Measurements from ENCODE around the gene NTHL1.
"Not testable (repeated sequence)": the region's sequence is repeated elsewhere in the genome, so short reads cannot be mapped to it uniquely, and the experiment has no call there.

Gene NTHL1

DNA sequence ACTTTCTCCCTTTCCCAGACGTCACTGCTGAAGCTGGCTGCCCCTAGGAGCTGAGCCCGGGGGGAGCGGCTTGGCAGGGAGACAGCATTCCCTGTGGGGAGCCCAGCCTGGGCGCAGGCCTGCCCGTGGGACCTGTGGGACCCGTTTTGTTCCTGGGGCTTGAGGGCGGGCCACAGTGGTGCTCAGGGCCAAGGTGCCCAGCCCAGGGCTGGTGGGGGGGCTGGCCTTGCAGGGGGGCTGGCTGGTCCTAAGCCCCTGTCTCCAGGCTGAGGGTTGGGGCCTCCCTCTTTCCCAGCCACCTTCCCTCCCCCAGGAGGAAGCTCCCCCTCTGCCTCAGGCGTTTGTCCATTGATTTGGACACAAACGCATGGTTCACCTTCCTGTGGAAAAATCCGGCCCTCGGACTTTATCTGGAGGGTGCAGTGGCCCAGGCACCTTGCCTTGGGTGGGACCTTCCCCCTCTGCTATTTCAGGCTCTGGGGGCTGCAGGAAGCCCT is 16.5 kb downstream of the NTHL1 start:
- DNase-seq (ENCODE audit: low spot score) (no peak), FAIRE-seq (no peak)

DNA sequence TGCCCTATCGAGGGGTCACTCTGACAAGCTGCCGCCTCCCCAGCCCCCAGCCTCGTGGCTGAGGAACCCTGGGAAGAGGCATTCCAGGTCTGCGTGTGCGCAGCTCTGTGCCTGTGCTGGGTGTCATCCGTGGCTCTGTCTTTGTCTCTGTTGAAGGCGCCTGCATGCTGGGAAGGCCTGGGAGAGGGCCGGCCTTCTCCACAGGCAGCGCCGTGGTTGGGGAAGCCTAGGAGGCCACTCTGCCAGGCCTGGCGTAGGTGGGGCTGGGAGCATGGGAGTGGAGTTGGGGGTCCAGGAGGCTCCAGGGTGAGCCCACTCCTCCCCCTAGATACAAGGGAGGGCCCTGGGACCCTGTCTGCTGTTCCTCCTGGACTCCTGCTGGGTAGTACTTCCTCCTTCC is 17.6 kb downstream of the NTHL1 start:
- no peak for FAIRE-seq
- no peak for DNase-seq (ENCODE audit: low spot score)

DNA sequence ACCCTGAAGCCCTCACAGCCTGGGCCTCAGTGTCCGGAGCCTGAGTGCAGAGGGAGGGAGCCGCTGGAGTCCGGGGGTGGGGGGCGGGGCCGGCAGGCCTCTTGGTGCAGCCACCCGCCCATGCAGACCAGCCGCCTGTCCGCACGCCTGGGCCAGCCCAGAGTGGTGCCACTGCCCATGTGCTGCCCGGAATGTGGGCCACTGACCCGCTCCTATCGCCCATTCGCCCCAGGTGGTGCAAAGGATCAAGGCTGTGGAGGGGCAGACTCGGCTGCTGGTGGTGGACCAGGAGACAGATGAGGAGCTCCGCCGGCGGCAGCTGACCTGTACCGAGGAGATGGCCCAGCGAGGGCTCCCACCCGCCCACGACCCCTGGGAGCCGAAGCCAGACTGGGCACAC is 18.3 kb downstream of the NTHL1 start:
- FAIRE-seq (no peak), DNase-seq (ENCODE audit: low spot score) (no peak)

DNA sequence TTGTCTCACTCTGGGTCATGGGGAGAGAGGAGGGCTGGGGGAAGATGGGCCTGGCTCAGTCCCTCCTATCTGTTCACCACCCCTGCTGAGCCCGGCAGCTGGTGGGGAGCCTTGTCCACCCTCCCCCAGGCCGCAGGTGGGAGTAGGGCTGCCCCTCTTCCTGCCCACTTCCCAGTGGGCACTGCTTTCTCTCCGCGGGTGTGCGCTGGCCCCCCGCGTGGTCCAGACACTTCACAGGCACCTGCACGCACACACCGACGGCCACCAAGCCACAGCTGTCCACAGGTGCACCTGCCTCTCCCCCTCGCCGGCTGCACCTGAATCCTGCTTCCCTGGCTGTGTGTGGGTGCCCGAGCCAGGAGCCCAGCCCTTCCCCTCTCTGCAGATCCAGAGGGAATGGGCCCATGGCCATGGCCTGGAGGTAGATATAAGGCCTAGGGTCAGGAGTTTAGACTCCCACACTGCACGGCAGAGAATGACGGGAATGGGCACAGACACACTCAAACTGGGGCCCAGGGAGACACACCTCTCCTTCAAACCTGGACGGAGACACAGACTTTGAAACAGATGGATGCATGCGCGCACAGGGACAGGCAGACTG is 18.9 kb downstream of the NTHL1 start:
- DNase-seq (ENCODE audit: low spot score) = no peak
- FAIRE-seq = no peak

DNA sequence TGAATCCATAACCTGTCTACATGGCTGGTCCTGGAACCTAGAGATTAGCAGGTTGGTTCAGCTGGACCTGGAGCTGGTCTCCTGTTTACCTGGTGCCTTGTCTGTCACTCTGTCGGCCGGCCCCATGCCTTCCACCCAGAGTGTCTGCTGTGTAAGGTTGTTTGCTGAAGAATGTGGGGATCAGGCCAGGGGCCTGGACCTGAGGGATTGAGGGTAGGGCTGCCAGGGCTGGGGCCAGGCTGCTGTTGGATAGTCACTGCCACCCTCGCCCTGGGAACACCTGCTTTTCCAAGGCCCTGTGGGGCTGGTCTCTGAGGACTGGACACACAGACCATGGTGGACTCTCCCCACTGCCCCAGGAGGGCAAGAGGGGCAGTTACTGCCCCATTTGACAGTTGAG is 19.5 kb downstream of the NTHL1 start:
- no peak for DNase-seq (ENCODE audit: low spot score)
- no peak for FAIRE-seq

DNA sequence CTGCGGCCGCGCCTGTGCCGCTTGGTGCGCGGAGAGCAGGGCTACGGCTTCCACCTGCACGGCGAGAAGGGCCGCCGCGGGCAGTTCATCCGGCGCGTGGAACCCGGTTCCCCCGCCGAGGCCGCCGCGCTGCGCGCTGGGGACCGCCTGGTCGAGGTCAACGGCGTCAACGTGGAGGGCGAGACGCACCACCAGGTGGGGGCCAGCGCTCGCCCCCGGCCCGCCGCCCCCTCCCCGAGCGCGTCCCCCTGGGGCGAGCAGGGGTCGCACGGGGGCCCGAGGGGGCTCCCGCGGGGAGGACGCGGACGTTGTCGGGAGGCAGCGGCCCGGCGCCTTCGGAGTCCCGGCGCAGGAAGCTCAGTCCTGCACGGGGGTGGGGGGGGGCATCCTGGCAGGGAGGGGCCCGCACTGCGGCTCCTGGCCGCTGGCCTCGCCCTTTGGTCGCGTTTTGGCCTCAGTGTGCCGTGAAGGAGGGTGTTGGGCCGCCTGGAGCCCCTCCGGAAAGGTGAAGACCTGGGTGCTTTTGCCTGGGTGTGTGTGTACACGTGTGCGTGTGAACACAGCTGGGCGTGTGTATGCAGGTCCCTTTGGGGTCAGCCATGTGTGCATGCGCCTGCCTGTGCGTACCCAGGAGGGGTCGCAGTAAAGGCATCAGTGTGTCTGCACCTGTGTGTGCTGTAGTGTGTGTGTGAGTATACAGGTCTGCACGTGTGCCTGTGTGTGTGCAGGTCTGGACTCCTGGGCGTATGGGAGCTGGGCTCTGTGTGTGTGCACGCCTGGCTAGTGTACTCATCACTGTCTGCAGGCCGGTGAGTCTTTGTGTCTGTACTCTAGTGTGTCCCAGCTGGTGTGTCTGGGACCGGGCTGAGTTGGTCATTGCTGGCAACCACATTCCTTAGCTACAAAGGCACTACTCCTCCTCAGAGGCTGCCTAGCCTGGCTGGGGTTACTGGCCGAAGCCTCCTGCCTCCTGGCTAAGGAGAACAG is 20.3 kb downstream of the NTHL1 start:
- DNase-seq (ENCODE audit: low spot score) = peak; percentile 49
- no peak for FAIRE-seq

DNA sequence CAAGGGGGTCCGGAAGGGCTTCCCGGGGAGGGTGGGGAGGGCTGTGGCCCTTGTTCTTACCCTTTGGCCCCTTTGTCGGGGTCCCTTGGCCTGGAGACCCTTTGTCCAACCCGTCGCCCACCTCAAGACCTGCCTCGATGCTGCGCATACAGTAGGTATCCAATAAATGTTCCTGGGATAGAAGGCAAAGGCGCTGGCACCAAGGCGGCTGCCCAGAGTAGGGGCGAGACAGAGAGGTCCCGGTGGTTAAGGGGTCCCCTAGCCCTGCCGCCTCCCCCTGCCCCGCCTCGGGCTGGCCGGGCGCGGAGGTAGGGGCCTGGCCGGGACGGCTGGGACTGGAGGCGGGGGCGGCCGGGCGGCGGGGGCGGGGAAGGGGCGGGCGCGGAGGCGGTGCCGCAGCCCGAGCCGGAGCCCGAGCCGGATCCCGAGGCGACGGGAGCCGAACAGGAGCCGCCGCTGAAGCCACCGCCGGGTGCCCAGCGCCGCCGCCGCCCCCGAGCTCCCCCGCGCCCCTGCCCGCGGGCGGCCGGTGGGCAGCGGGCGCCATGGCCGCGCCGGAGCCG is 21.1 kb downstream of the NTHL1 start, which contains the start of gene NHERF2:
Gene NHERF2 (plus strand): TSS at position 442 of the 563 bp plus-strand sequence. CDS start 104 bp downstream, at position 546.
- FAIRE-seq = no peak
- peak; percentile 81 for DNase-seq (ENCODE audit: low spot score)

DNA sequence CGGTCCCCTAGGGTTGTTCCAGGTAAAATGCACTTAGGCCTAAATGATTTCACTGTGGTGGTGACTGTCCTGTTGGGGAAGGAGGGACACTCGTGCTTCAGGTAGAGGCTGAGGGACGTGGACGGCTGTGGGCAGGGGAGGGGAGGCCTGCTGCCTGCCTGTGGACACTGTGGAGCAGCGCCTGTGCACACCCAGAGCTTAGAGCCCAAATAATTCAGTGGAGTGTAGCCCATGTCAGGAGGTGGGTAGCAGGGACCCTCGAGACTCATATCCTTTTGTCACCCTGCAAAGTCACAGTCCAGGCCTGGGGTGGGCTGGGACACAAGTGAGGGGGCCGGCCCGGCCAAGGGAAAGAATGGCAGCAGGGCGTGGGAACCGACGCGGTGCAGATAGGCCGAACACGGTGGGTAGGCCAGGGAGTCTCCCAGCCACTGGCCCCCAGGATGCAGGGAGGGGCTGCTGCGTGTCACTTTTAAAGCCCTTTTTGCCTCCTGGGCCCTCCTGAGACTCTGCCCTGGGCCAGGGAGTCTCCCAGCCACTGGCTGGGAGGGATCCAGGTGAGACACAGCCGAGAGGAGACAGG is 21.7 kb downstream of the NTHL1 start:
- FAIRE-seq (no peak), DNase-seq (ENCODE audit: low spot score) (no peak)

DNA sequence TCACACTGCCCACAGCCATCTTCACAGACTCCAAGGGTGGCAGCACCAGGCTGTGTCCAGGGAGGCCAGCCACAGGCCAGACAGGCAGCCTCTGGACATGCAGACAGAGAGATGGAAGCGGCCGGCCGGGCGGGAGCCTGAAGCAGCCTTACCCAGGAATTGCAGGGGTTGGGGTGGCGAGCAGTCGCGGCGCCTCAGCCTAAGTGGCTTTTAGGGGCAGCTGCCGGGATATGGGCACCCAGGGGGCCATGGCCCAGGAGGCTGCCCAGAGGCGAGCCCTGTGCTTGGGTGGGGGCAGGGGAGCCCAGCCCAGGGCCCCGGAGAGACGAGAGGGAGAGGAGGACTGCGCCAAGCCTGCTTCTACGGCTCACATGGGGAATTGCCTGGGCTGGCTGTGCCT is 22.4 kb downstream of the NTHL1 start:
- FAIRE-seq = no peak

DNA sequence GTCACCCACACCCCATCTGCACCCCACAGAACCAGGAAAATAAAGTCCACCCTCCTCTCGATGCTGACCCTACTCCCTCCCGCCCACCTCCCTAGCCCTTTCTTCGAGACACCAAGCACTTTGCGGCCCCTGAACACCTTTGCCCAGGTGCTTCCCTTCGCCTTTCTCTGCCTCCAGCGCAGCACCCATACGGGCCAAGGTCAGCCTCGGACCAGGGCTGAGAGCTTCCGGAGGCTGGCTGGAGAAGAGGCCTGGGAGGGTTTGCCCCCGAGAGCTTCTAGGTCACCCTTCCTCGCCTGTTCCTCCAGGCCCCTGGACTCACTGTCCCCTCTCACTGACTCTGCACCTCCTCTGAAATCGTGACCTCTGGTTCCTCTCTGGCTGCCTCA is 23.6 kb downstream of the NTHL1 start:
- FAIRE-seq = no peak
- no peak for DNase-seq (ENCODE audit: low spot score)

More for the DNA sequence above, 22.4 kb downstream of the NTHL1 start:
- DNase-seq (ENCODE audit: low spot score) = no peak

DNA sequence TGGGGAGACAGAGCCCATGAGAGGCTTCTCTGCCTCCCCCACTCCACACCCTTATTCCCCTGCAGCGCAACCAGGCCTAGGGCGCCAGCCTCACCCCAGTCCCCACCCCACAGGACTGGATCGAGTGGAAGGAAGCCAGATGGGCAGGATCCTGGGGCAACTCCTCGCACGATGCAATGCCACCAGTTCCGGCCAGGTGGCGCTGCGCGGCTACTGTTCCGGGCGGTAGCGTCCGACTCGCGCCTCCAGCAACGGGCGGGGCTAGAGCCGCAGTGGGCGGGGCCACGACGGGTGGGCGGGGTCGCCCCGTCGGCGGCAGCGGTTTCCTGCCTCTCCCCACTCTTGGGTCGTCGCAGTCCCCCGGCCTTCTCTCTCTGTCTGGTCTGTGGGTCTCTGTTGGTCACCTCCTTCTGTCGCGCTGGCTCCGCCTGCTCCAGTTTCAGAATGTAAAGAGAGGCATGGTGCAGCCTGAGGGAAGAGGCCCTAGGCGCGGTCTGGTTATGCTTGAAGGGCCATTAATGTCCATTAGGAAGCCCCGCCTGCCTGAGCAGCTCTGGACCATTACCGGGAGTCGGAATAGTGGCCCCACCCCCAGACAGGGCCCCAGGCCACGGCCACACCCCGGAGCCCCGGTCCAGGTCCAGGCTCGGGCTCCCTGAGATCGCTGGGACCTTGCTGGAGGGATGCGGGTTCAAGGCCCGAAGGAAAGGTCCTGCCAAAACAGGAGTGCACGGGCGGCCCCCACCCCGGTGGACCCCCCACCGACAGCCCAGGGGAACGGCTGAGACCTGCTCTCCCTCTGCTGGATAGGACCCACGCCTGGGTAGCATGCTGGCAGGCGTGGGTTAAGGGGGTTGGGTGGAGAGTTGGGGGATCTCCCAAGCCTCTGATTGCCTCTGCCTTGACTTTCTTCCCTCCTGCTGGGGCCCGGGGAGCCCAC is 24.3 kb downstream of the NTHL1 start:
- DNase-seq (ENCODE audit: low spot score) (peak; percentile 97), FAIRE-seq (peak; percentile 44)

DNA sequence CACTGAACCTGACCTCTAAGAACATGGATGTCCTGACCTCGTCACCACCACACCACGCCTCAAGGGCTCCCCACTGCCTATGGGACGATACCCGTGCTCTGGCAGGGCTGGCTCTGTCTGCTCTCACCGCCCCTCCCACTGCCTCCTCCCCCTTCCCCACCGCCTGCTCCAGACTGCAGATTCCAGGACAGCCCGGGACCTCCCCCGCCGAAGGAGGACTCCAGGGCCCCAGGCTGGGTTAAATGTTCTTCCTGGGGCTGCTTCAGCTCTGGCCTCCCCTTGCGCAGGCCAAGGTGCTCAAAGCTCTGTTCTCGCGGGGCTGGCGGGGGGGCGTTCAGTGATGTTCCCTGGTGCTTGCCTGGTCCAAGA is 24.9 kb downstream of the NTHL1 start:
- FAIRE-seq (peak; percentile 75), DNase-seq (ENCODE audit: low spot score) (peak; percentile 79)

DNA sequence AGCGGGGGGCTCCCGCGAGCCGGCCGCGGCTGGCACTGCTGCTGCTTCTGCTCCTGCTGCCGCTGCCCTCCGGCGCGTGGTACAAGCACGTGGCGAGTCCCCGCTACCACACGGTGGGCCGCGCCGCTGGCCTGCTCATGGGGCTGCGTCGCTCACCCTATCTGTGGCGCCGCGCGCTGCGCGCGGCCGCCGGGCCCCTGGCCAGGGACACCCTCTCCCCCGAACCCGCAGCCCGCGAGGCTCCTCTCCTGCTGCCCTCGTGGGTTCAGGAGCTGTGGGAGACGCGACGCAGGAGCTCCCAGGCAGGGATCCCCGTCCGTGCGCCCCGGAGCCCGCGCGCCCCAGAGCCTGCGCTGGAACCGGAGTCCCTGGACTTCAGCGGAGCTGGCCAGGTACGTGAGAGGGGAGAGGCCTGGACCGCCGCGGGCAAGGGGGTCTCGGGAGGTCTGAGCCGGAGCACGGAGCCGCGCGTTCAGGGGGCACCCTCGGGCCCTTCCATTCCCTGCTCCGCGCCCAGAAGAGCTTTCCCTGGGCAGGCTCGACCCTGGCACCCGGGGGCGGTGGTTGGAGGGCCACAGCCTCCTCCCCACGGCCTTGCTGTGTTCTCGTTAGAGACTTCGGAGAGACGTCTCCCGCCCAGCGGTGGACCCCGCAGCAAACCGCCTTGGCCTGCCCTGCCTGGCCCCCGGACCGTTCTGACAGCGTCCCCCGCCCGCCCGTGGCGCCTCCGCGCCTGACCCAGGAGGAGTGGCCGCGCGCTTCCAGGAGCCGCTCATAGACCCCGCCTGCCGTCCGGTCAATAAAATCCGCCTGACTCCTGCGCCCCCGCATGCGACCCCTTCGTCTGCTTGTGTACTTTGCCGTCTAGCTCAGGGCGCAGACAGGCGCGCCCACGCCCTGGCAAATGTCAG is 27.5 kb downstream of the NTHL1 start:
- DNase-seq (ENCODE audit: low spot score) (no peak), FAIRE-seq (no peak)

DNA sequence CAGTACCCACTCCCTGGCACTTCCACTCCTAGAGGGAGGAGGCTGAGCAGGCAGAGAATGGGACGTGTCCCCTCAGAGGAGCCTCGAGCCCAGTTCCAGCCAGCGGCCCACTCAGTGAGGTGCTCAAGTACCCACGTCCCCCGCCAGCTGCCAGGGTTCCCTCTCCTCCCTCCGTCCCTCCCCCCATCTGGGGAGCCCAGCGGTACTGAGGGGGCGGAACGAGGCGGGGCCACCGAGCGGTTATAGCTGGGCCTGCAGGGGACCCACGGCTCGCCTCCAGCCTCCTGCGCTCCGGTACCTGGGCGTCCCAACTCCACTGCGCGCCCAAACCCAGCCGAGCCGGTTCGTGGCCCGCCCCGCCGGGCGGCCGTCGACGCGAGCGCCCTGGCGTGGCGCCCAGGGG is 28.1 kb downstream of the NTHL1 start, which contains the start of gene NPW:
Gene NPW (plus strand): TSS at position 268 of the 403 bp plus-strand sequence.
- FAIRE-seq = no peak
- no peak for DNase-seq (ENCODE audit: low spot score)

DNA sequence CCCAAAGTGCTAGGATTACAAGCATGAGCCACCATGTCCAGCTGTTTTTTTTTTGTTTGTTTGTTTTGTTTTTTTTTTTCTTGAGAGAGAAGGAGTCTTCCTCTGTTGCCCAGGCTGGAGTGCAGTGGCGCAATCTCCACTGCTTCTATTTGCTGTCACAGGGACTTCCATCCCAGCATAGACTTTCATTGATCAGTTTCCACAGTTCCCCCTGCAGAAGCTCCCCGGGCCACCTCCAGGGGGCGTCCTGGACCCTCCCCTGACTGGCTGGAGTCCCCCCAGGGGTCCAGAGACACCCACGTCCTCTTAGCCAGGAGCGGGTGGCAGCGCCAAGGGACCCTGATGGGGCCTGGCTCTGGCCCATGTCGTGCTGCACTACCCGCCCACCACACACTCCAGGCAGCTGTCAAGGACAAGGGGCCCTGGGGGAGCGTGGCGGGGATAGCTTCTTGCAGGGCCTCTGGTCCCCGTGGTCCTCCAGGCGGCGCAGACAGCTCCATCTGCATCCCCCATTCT is 31.2 kb downstream of the NTHL1 start:
- DNase-seq (ENCODE audit: low spot score) = no peak
- FAIRE-seq = no peak

DNA sequence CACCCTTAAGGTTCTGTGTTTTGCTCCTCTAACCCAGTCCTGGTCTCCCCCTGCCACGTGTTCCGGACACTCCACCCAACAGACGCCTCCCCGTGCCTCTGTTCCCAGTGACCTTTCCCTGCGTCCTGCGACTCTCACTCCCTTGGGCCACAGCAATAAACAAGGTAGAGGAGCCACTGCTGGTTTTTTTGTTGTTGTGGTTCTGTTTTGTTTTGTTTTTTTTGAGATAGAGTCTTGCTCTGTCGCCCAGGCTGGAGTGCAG is 31.8 kb downstream of the NTHL1 start:
- no peak for FAIRE-seq
- DNase-seq (ENCODE audit: low spot score) = no peak

DNA sequence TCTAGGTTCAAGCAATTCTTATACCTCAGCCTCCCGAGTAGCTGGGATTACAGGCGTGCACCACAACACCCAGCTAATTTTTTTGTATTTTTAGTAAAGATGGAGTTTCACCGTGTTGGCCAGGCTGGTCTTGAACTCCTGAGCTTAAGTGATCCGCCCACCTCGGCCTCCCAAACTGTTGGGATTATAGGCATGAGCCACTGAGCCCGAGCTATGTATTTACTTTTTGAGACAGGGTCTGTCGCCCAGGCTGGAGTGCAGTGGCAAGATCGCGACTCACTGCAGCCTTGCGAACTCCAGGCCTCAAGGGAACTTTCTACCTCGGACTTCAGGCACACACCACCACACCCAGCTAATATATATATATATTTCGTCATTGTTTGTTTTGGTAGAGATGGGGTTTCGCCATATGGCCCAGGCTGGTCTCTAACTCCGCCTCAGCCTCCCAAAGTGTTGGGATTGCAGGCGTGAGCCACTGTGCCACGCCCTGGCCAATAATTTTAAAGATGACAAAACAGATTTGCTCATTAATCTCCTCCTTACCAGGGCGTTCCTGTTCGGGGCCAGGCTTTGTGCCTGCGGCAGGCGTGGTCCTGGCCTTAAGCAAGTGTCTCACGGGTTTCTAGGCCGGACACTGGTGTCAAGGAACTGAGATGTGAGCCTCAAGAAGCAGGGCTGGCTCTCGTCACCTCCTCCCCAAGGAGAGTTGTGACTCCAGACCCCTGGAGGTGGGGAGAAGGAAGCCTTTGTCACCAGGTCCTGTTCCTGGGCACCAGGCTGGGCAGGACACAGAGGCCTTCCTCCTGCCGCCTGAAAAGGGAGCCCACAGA is 32.3 kb downstream of the NTHL1 start:
- no peak for DNase-seq (ENCODE audit: low spot score)
- FAIRE-seq = no peak

DNA sequence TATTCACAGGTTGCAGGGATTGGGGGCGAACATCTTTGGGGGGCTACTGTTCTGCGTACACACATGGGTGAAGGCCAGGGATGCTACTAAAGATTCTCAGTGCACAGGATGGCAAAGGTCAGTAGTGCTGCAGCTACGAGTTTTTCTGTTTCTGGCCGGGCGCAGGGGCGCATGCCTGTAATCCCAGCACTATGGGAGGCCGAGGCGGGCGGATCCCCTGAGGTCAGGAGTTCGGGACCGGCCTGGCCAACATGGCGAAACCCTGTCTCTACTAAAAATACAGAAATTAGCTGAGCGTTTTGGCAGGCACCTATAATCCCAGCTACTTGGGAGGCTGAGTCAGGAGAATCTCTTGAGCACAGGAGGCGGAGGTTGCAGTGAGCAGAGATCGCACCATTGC is 34.1 kb downstream of the NTHL1 start:
- FAIRE-seq = no peak

DNA sequence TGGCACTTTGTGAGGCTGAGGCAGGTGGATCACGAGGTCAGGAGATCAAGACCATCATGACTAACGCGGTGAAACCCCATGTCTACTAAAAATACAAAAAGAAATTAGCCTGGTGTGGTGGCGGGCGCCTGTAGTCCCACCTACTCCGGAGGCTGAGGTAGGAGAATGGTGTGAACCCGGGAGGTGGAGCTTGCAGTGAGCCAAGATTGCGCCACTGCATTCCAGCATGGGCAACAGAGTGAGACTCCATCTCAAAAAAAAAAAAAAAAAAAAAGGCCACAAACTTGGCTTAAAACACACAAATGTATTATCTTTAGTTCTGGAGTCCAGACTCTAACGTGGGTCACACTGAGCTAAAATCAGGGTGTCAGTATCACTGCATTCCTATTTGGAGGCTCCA is 35.9 kb downstream of the NTHL1 start:
- DNase-seq (ENCODE audit: low spot score); FAIRE-seq: not testable (repeated sequence)

More for the DNA sequence above, 34.1 kb downstream of the NTHL1 start:
- DNase-seq (ENCODE audit: low spot score) = no peak
